GM12801 (cell line): ENCODE measurements around the gene ENTREP3.

Experiments
- CTCF ChIP-seq: IDR thresholded peaks from one replicate; pipeline ENCODE4 v1.5.1; 2011; ENCODE audit warnings: control low read depth; ENCODE audit not compliant: insufficient read length; ENCODE audit errors: extremely low read depth

Gene ENTREP3

GRCh38 chr1:155295942-155296267 lies 40.6 kb upstream of the ENTREP3 start:
- TF ChIP-seq CTCF = no peak

GRCh38 chr1:155295183-155295941 lies 40.1 kb upstream of the ENTREP3 start:
- no peak for TF ChIP-seq CTCF

- no peak for TF ChIP-seq CTCF
Measured at GRCh38 chr1:155294520-155295182, 39.4 kb upstream of the ENTREP3 start.

- TF ChIP-seq CTCF = no peak
Measured at GRCh38 chr1:155293086-155293749, 37.9 kb upstream of the ENTREP3 start.

GRCh38 chr1:155287987-155288543 lies 32.8 kb upstream of the ENTREP3 start:
- TF ChIP-seq CTCF = no peak

GRCh38 chr1:155286544-155286943 lies 31.3 kb upstream of the ENTREP3 start:
- TF ChIP-seq CTCF = no peak

- TF ChIP-seq CTCF = no peak
Measured at GRCh38 chr1:155285631-155286044, 30.4 kb upstream of the ENTREP3 start.
